HG03103 (cell line): Measurements from ENCODE around the gene ROBO2.

ENCODE experiments used
- ATAC-seq: cut with Tn5 transposase; IDR thresholded peaks from one replicate; pipeline ENCODE4 v1.9.1; 2021; ENCODE audit warnings: low read depth; ENCODE audit not compliant: unreplicated experiment

Gene ROBO2

GRCh38 chr3:77620009-77620408 lies 580.1 kb downstream of the ROBO2 start:
- ATAC-seq = no peak

DNA sequence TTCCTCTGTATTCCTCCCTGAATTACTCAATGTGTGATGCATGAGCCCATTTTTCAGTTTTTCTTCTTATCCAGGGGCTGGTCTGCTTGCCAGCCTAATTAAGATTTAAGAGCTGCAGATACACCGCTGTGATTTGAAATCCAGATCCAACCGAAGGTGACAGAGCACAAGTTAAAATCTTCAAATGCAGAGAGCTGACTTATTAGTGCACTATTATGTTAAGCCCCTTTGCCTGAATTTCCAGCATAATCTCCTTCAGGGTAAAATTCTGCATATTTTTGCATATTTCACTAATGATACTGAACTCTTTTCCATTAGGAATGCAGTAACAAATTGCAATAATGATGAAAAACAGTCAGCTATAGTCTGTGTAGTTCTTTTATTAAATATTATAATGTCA lies 583.6 kb downstream of the ROBO2 start:
- no peak for ATAC-seq

GRCh38 chr3:77626157-77626556 lies 586.3 kb downstream of the ROBO2 start:
- ATAC-seq = no peak

- no peak for ATAC-seq
Observed at GRCh38 chr3:77648214-77648613, 608.3 kb downstream of the ROBO2 start.

GRCh38 chr3:77648664-77649063 lies 608.8 kb downstream of the ROBO2 start:
- no peak for ATAC-seq

- no peak for ATAC-seq
Observed at GRCh38 chr3:77652624-77653023, 612.7 kb downstream of the ROBO2 start.

GRCh38 chr3:77655396-77655795 lies 615.5 kb downstream of the ROBO2 start:
- no peak for ATAC-seq

GRCh38 chr3:77660718-77661117 lies 620.8 kb downstream of the ROBO2 start:
- no peak for ATAC-seq

GRCh38 chr3:77667901-77668300 lies 628.0 kb downstream of the ROBO2 start:
- no peak for ATAC-seq

DNA sequence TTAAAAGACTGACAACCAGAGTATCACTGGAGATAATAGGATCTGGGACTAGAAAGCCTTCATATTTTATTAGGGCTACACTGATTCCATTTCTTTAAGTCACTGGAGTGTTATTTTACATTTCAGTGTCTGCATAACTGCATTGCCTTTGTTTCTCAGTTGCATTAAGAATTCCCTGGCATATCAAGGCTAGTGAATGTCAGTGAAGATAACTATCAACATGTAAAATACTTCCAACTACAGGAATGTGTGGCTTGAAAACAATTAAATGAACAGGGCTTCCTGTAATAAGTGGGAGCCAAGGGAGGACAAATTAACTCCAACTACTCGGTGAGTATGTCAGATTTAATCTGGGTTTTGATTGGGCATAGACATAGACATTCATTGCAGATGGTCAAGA lies 628.5 kb downstream of the ROBO2 start:
- no peak for ATAC-seq

GRCh38 chr3:77672016-77672415 lies 632.1 kb downstream of the ROBO2 start:
- ATAC-seq = no peak

GRCh38 chr3:77682162-77682561 lies 642.3 kb downstream of the ROBO2 start:
- no peak for ATAC-seq

DNA sequence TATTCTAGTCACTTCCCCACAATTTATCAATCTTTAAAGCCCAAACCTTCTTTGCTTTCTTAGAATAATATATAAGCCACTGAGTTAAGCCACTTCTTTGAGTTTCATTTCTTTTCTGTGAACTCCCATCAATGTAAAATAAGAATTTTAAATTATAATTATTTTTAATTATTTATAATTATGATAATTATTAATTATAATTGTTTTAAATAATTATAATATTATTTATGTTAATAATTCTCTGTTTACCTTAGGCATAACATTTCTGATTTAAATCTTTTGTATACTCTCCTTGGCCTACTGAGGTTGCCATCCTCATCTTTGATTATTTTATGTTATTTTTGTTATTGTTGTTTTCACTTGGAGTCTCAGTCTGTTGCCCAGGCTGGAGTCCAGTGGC lies 644.2 kb downstream of the ROBO2 start:
- no peak for ATAC-seq

- ATAC-seq = no peak
Observed at GRCh38 chr3:77685713-77686112, 645.8 kb downstream of the ROBO2 start.

- no peak for ATAC-seq
Observed at GRCh38 chr3:77686560-77686959, 646.7 kb downstream of the ROBO2 start.

DNA sequence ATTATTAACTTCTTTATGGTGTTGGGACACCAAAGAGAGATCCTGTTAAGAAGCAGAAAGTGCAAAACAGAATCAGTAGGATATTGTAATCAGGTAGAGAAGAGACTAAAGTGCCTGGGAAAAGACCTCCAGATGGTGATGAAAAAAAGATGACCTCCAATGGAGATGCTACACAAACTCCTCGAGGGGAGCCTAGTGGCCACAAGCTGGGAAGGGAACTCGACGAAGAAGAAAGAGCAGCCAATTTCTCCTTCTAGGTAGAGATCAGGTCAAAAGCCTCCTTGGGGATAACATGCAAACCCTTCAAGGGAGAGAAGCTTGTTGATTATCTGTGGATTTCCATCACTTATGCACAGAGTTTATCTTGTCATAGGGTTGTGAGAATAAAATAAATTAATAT lies 647.6 kb downstream of the ROBO2 start:
- ATAC-seq = no peak

GRCh38 chr3:77690284-77690845 lies 650.5 kb downstream of the ROBO2 start:
- ATAC-seq = no peak

DNA sequence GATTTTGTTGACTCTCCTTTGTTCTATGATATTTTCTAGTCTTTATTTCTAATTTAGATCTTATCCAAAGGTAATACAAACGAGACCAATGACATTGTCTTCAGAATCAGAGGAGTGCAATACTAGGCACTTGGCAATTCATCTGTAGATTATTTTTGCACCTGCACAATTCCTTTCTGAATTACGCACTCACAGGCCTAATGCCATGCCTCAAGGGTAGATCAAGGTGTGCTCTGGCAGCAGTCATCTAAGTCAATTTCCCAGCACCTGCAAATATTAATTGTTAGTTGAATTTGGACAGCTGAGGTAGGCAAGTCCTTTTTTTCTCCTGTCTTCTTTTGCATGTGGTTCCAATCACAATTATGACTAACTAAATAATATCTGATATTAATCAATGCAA lies 653.2 kb downstream of the ROBO2 start:
- ATAC-seq = no peak

- ATAC-seq = no peak
Observed at GRCh38 chr3:77699125-77699691, 659.3 kb downstream of the ROBO2 start.
